IPS-NIHi11 (cell line): ENCODE measurements around the gene GK.
"Not testable (repeated sequence)": the region's sequence is repeated elsewhere in the genome, so short reads cannot be mapped to it uniquely, and the experiment has no call there.

Source experiments
- DNase-seq: peaks from one replicate; pipeline ENCODE4 v3.0.0; 2012; ENCODE audit warnings: mixed read lengths, low spot score

Gene GK

GRCh38 chrX:30712214-30712613 lies 59.0 kb downstream of the GK start:
- DNase-seq, result no peak

GRCh38 chrX:30713061-30713525 lies 59.9 kb downstream of the GK start:
- DNase-seq, result peak; percentile 43

- DNase-seq, result no peak
These were observed 60.9 kb downstream of the GK start for GRCh38 chrX:30714138-30714537.

- no peak for DNase-seq
These were observed 62.8 kb downstream of the GK start for GRCh38 chrX:30715976-30716375.

GRCh38 chrX:30733852-30734660 lies 80.8 kb downstream of the GK start:
- DNase-seq, result no peak

GRCh38 chrX:30734782-30735181 lies 81.6 kb downstream of the GK start:
- DNase-seq, result no peak

- DNase-seq, result peak; percentile 46
These were observed 82.6 kb downstream of the GK start for GRCh38 chrX:30735839-30736238.

- peak; percentile 7 for DNase-seq
These were observed 88.3 kb downstream of the GK start for GRCh38 chrX:30741545-30741944.

- no peak for DNase-seq
These were observed 95.2 kb downstream of the GK start for GRCh38 chrX:30748342-30748960.

- no peak for DNase-seq
These were observed 98.3 kb downstream of the GK start for GRCh38 chrX:30751497-30751896.

GRCh38 chrX:30762755-30763154 lies 109.5 kb downstream of the GK start:
- DNase-seq, result no peak

GRCh38 chrX:30773764-30774163 lies 120.5 kb downstream of the GK start:
- not testable (repeated sequence) for DNase-seq

- DNase-seq, result no peak
These were observed 124.4 kb downstream of the GK start for GRCh38 chrX:30777575-30777974.

- no peak for DNase-seq
These were observed 126.3 kb downstream of the GK start for GRCh38 chrX:30779453-30780030.
